Activated CD8-positive, alpha-beta T cell treated with anti-CD3 and anti-CD28 coated beads for 36 hours (primary cell): Measurements from ENCODE around the gene MRPL42. TPM values are rescaled to one million over a fixed set of nuclear protein-coding genes. Genes with fewer than 3 reads are reported as not detected.
"Not testable (repeated sequence)": the region's sequence is repeated elsewhere in the genome, so short reads cannot be mapped to it uniquely, and the experiment has no call there.

Experiments
- ATAC-seq: fragments of 200-7000 bp; cut with Tn5 transposase; one replicate; pipeline ENCODE4 v1.10.0; 2021; ENCODE audit warnings: mild to moderate bottlenecking, moderate library complexity
- CTCF ChIA-PET: fragments of 350-600 bp; sonication (Branson Sonifier 250); formaldehyde crosslinking; loops from one replicate; lab custom pipeline; 2021; ENCODE audit warnings: antibody characterized with exemption; lab: Charles Lee
- POLR2A ChIA-PET: fragments of 350-600 bp; sonication (Branson Sonifier 250); formaldehyde crosslinking; loops from one replicate; lab custom pipeline; 2021; ENCODE audit warnings: antibody characterized with exemption; lab: Charles Lee
- DNase-seq: peaks from one replicate; pipeline ENCODE4 v3.0.0-alpha.2; 2020
- H3K27ac Mint-ChIP-seq: one replicate; pipeline ENCODE4 v1.8.0; 2021; ENCODE audit warnings: mild to moderate bottlenecking, mixed read lengths
- H3K27me3 Mint-ChIP-seq: one replicate; pipeline ENCODE4 v1.8.0; 2021; ENCODE audit warnings: mixed read lengths
- H3K36me3 Mint-ChIP-seq: one replicate; pipeline ENCODE4 v1.8.0; 2021; ENCODE audit warnings: low read depth, mixed read lengths
- H3K4me1 Mint-ChIP-seq: one replicate; pipeline ENCODE4 v1.8.0; 2021; ENCODE audit warnings: low read depth, mixed read lengths
- H3K4me3 Mint-ChIP-seq: one replicate; pipeline ENCODE4 v1.8.0; 2021; ENCODE audit warnings: mild to moderate bottlenecking, moderate library complexity, mixed read lengths
- H3K9me3 Mint-ChIP-seq: one replicate; pipeline ENCODE4 v1.8.0; 2021; ENCODE audit warnings: mixed read lengths
- intact Hi-C: fragments of 100-400 bp; cut with micrococcal nuclease; formaldehyde crosslinking; loops from one replicate; pipeline ENCODE4 v1.10.0; 2022
- total RNA-seq, 2 experiments: library from RNA; stranded (reverse); gene quantifications; one replicate each; pipeline ENCODE4 v1.2.3, GENCODE V29; 2021
- TF ChIP-seq, protein P1 (sequence below): fragments of 200-600 bp; IDR thresholded peaks from one replicate; pipeline ENCODE4 v1.8.0; 2022; ENCODE audit warnings: antibody characterized with exemption, mild to moderate bottlenecking

MRPL42 gene
- total RNA-seq, 2 experiments from 2014 or later: 85.6 to 87.6 TPM

DNA sequence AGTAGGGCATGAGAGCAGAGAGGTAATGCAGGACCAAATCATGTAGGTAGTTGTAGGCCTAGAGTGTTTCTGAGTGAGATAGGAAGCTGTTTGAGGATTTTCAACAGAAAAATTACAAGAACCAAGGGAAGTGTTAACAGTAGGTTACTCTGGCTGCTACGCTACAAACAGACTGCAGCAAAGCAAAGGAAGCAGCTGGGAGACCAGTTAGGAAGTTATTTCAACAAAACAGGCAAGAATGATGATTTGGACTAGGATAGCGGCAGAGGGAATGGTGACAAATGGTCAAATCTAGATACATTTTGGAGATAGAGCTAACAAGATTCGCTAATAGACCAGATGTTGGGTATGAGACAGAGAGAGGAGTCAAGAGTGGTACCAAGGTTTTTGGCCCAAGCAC, 26.8 kb downstream of the MRPL42 start:
- no peak for ATAC-seq
- POLR2A ChIA-PET: no interaction called here

DNA sequence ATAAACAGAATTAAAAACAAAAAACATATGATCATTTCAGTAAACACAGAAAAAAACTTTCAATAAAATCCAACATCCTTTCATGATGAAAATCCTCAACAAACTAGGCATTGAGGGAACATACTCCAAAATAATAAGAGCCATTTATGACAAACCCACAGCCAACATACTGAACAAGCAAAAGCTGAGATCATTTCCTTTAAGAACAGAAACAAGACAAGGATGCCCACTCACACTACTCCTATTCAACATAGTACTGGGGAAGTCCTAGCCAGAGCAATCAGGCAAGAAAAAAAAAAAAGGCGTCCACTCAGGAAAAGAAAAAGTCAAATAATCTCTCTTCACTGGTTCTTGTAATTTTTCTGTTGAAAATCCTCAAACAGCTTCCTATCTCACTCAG, 30.1 kb downstream of the MRPL42 start:
- Mint-ChIP-seq H3K36me3 (peaks cover 17% of the 10 kb centered on the region), H3K9me3 (no peaks in the 10 kb centered on the region), H3K27me3 (no peaks in the 10 kb centered on the region), H3K27ac (peak overlapping the region; percentile 68), H3K4me1 (peaks cover 14% of the 10 kb centered on the region), H3K4me3 (no peak overlapping the region)
- TF ChIP-seq, protein P1, sequence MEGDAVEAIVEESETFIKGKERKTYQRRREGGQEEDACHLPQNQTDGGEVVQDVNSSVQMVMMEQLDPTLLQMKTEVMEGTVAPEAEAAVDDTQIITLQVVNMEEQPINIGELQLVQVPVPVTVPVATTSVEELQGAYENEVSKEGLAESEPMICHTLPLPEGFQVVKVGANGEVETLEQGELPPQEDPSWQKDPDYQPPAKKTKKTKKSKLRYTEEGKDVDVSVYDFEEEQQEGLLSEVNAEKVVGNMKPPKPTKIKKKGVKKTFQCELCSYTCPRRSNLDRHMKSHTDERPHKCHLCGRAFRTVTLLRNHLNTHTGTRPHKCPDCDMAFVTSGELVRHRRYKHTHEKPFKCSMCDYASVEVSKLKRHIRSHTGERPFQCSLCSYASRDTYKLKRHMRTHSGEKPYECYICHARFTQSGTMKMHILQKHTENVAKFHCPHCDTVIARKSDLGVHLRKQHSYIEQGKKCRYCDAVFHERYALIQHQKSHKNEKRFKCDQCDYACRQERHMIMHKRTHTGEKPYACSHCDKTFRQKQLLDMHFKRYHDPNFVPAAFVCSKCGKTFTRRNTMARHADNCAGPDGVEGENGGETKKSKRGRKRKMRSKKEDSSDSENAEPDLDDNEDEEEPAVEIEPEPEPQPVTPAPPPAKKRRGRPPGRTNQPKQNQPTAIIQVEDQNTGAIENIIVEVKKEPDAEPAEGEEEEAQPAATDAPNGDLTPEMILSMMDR: no peak
- ChIA-PET CTCF (no interaction called here), POLR2A (interaction anchor here (0.6 kb wide), 1 partner anchor 1272 kb away, joined by 3 read pairs; no protein-coding TSS in a partner anchor)
- ATAC-seq (peak; percentile 37), DNase-seq (no peak)
- intact Hi-C loops: no loop called here

More for the DNA sequence above, 26.8 kb downstream of the MRPL42 start:
- intact Hi-C loops: no loop called here
- H3K36me3 Mint-ChIP-seq: peaks cover 32% of the 10 kb centered on the region
- H3K27ac Mint-ChIP-seq: no peak overlapping the region
- TF ChIP-seq, protein P1: no peak
- no peak overlapping the region for H3K4me3 Mint-ChIP-seq
- peaks cover 14% of the 10 kb centered on the region for H3K4me1 Mint-ChIP-seq
- H3K27me3 Mint-ChIP-seq: no peaks in the 10 kb centered on the region
- H3K9me3 Mint-ChIP-seq: no peaks in the 10 kb centered on the region
- DNase-seq: no peak
- CTCF ChIA-PET: interaction anchor here (1.4 to 2.0 kb wide), 4 partner anchors 9 to 608 kb away, joined by 3 to 11 read pairs (median 5); no protein-coding TSS in a partner anchor

DNA sequence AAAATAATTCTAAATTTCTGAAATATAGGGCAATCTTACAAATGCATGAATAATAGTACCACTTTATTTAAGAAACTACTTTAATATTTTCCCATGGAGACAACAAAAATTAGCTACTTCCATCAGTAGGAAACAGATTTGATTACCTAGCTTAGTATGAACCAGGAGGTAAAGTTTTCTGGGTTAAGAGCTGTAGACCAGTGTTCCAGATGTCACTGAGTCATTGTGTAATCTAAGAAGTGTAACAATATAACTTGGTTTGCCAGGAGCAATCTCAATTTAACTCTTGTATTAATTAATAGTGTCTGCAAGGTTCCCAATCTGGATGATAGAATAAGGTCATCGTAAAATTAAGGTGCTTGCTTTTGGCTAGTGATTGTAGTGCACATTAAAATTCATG, 31.5 kb downstream of the MRPL42 start:
- H3K36me3 Mint-ChIP-seq: peaks cover 21% of the 10 kb centered on the region
- ATAC-seq, intact Hi-C loops, CTCF ChIA-PET, H3K27ac Mint-ChIP-seq, DNase-seq, H3K4me3 Mint-ChIP-seq, H3K9me3 Mint-ChIP-seq, POLR2A ChIA-PET, H3K27me3 Mint-ChIP-seq: not testable (repeated sequence)
- H3K4me1 Mint-ChIP-seq: peaks cover 14% of the 10 kb centered on the region

DNA sequence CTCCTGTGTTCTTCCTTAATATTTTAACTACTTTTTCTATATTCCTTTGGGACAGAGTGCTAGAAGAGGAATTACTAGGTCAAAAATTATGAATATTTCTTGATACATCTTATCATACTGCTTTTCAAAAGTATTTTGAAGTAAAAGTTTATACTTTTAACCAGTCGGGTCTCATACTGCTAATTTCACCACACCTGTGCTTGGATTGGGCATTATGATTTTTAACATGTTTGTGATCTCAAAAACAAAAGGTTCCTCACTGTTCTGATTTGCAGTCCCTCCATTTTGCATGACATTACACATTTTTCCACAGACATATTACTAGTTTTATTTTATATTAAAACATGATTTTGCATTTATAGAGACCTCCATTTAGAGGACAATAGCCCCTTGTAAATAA, 32.9 kb downstream of the MRPL42 start:
- Mint-ChIP-seq H3K4me1 (peaks cover 14% of the 10 kb centered on the region), H3K36me3 (peaks cover 20% of the 10 kb centered on the region), H3K9me3 (no peaks in the 10 kb centered on the region), H3K27me3 (no peaks in the 10 kb centered on the region), H3K4me3 (no peak overlapping the region), H3K27ac (no peak overlapping the region)
- POLR2A ChIA-PET: no interaction called here
- intact Hi-C loops: loop anchor here (5.0 kb wide), 1 partner anchor 72 kb away; the partner anchor contains the start of gene SOCS2
- DNase-seq: no peak
- CTCF ChIA-PET: no interaction called here
- no peak for ATAC-seq
- TF ChIP-seq, protein P1: no peak

DNA sequence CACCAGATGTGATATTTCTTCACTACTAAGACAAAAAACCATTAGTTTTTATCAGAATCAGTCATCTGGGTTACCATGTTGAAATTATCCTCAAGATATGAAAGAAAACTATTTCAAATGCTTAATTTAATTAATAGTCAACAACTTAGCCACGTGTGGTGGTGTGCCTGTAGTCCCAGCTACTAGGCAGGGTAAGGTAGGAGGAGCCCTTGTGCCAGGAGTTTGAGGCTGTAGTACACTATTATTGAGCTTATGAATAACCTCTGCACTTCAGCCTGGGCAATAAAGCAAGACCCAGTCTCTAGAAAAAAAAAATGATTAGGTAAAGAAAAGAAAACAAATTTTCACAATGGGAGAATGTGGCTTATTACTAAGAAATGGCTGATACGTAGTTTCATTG, 33.4 kb downstream of the MRPL42 start:
- DNase-seq (no peak), ATAC-seq (no peak)
- TF ChIP-seq, protein P1: no peak
- CTCF ChIA-PET: no interaction called here
- peaks cover 13% of the 10 kb centered on the region for H3K4me1 Mint-ChIP-seq
- intact Hi-C loops: loop anchor here (5.0 kb wide), 1 partner anchor 72 kb away; the partner anchor contains the start of gene SOCS2
- no peak overlapping the region for H3K4me3 Mint-ChIP-seq
- no peaks in the 10 kb centered on the region for H3K27me3 Mint-ChIP-seq
- no peak overlapping the region for H3K27ac Mint-ChIP-seq
- peaks cover 21% of the 10 kb centered on the region for H3K36me3 Mint-ChIP-seq
- H3K9me3 Mint-ChIP-seq: no peaks in the 10 kb centered on the region
- POLR2A ChIA-PET: no interaction called here
